Stimulated activated CD8-positive, alpha-beta memory T cell treated with anti-CD3 and anti-CD28 coated beads, Interleukin-7, amount 100 ng/mL, for 1 hour (primary cell): Measurements from ENCODE around the gene FREY1.
A peak's percentile ranks its signal among the peaks of the same experiment; 100 is the strongest.

Experiments used
- DNase-seq, 2 donors: peaks; one replicate each; pipeline ENCODE4 v3.0.0-alpha.2; 2020; ENCODE audit warnings: low read depth in 2 of 2

Gene FREY1

GRCh38 chr11:45928535-45929215 is 21.6 kb upstream of the FREY1 start:
- no peak for DNase-seq

DNA sequence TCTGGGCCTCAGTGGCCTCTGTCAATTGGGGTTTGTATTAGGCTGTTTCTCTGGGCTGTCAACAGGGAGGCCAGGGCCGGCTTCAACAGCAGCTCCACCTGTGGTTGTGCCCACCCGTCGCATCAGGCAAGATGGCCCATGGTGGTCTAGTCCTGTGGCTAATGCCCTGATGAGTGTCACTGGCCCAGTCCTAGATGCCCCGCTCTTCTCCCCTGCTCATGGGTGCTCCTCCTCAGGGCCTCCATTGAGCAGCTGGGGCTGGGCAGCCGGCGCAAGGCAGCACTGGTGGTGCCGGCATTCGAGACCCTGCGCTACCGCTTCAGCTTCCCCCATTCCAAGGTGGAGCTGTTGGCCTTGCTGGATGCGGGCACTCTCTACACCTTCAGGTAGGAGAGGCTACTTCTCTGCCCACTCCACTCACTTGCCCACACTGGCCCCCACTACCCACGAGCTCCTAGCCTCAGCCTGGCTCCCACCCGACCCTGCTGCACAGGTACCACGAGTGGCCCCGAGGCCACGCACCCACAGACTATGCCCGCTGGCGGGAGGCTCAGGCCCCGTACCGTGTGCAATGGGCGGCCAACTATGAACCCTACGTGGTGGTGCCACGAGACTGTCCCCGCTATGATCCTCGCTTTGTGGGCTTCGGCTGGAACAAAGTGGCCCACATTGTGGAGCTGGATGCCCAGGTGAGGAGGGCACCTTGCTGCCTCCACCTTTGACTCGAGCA is 20.8 kb upstream of the FREY1 start:
- no peak for DNase-seq

DNA sequence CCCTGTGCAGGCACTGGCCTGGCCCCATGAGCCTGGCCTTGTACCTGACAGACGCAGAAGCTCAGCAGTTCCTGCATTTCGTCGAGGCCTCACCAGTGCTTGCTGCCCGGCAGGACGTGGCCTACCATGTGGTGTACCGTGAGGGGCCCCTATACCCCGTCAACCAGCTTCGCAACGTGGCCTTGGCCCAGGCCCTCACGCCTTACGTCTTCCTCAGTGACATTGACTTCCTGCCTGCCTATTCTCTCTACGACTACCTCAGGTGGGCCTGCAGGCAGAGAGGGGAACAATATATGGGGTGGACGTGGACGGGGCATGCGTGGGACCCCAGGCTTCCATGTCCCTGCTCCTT is 20.2 kb upstream of the FREY1 start:
- DNase-seq, result no peak

DNA sequence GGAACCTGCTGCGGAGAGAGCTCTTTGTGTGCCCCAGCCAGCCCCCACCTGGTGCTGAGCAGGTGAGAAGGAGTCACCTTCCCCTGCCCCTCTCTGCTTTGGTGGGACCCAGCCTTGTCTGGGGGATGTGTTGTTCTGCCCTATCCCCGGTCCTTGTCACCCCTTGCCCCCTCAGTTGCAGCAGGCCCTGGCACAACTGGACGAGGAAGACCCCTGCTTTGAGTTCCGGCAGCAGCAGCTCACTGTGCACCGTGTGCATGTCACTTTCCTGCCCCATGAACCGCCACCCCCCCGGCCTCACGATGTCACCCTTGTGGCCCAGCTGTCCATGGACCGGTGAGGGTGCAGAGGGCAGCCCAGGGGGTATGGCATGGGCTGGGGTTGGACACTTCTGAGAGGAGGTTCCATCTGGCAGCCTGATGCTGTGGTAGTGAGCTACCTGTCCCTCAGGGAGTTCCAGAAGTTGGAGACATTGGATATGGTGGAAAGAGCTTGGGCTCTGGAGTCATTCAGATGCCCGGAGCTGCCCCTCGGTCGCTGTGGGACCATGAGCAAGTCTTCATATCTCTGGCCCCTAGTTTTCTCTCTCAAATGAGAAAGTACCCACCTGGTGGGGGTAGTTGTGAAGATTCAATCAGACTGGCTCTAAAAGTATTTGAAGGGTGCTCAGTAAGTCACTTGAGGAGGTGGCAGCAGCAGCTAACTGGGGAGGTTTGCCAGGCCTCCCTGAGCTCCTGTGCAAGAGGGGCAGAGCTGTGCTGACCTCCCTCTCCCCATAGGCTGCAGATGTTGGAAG is 19.7 kb upstream of the FREY1 start:
- no peak for DNase-seq

GRCh38 chr11:45926001-45926401 is 18.9 kb upstream of the FREY1 start:
- DNase-seq, result no peak

DNA sequence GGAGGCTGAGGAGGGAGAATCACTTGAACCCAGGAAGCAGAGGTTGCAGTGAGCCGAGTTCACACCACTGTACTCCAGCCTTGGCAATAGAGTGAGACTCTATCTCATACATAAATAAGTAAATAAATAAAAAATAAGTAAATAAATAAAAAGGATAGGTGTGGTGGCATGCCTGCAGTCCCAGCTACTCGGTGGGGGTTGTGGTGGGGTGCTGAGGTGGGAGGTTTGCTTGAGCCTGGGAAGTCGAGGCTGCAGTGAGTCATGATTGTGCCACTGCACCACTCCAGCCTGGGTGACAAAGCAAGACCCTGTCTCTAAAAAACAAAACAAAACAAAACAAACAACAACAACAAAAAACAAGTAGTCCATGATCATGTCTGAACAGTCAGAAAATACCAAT is 18.5 kb upstream of the FREY1 start:
- DNase-seq, result no peak

GRCh38 chr11:45924927-45925326 is 17.9 kb upstream of the FREY1 start:
- no peak for DNase-seq

GRCh38 chr11:45924036-45924915 is 17.2 kb upstream of the FREY1 start:
- DNase-seq, result no peak

DNA sequence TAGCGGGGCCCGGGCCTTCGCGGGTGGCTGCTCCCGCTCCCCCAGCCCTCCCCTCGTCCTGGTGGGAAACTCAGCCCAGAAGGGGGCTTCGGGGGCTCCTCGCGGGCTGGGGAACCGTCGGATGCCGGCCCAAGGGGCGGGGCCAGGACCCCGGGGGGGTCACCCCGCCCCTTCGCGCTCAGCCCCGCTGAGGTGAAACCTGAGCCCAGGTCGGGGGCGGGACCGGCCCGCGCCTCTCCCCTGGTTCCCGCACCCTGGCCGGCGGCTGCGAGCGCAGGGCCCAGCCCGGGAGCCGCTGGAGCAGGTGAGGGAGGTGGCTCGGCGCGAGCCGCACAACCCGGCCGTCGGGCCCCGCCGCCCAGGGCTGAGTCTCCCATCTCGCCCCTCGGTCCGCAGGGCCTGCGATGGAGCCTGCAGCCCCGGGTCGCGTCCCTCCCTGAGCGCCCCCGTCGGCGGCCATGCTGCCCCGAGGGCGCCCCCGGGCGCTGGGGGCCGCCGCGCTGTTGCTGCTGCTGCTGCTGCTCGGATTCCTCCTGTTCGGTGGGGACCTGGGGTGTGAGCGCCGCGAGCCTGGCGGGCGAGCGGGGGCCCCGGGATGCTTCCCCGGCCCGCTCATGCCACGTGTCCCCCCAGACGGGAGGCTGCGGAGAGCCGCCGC is 15.5 kb upstream of the FREY1 start, which contains the start of gene LARGE2:
TSS of gene LARGE2 (plus strand) at position 232 of the 658 bp plus-strand sequence. CDS start at position 459, 227 bp downstream.
- DNase-seq, result no peak

DNA sequence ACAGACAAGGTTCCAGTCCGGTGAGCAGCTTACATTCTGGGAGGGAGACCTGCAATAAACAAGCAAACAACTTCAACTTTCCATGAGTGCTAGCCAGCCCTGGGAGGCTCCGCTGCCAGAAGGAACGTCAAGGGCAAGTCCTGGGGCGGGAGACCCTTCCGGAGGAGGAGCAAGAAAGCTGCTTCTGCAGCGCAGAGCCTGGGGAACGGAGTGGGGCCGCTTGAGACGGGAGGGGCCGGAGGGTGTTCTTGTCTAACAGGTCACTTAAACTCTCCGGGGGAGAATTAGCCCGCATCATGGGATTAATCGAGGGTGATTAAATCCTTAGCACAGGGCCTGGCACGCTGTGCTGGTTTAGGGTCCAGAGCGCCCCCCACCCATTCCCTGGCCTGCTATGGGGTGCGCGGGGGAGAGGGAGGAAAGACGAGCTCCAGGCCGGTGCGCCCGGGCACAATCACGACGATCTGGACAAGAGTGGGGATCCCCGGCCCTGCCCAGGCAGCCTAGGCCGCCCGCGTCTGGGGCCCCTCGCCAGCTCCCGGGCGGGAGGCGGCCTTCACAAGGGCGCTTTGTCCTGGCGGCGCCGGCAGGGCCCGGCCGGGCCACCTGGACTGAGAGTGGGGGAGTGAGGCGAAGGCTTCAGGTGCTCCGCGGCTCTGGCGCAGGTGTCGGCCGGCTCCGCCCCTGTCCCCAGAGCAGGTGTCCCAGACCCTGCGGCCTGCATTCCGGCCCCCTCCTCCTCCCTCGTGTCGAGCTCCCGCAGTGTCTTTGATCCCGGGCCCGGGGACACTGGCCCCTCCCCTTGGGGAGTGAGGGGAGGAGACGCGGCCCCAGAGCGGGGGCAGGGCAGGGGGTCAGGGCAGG is 14.7 kb upstream of the FREY1 start:
- no peak for DNase-seq

DNA sequence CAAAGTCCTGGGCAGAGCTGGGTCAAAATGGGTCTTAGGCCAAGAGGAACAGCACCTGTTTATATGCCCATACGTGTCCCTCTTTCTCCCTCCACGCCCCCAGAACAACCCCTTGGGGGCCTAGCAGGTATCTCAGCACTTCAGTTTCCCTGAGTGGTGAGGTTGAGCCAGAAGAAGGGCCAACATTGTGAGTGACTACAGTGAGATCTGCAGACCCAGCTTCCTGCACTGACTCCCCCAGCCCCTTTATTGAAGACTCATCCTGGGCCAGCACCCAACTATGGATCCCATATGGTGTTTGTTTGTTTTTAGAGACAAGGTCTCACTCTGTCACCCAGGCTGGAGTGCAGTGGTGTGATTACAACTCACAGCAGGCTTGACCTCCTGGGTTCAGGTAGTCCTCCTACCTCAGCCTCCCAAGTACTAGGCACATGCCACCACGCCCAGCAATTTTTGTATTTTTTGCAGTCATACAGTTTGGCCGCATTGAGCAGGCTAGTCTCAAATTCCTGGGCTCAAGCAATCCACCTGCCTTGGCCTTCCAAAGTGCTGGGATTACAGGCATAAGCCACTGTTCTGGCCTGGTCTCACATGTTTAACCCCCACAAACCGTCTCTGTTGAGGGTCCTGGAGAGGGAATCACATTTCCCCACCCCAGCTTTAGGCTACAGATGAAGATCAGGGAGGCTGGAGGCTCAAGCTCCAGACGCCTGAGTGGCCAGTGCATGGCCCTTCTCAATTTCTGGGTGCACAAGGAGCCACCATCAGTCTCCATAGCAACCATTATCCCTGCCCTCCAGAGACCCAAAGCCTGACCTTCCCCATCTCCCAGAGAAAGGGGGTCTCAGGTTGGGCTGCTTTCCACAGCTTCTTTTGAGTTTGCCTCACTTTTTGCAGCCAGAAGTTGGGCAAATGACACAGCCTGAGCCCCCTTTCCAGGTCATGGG is 13.7 kb upstream of the FREY1 start:
- DNase-seq, result no peak

- DNase-seq, result no peak
Measured at GRCh38 chr11:45919806-45920530, 12.9 kb upstream of the FREY1 start.

GRCh38 chr11:45918962-45919675 is 12.0 kb upstream of the FREY1 start:
- no peak for DNase-seq

GRCh38 chr11:45918331-45918941 is 11.4 kb upstream of the FREY1 start:
- DNase-seq, result peak in 1 of 2 donors; percentile 40

DNA sequence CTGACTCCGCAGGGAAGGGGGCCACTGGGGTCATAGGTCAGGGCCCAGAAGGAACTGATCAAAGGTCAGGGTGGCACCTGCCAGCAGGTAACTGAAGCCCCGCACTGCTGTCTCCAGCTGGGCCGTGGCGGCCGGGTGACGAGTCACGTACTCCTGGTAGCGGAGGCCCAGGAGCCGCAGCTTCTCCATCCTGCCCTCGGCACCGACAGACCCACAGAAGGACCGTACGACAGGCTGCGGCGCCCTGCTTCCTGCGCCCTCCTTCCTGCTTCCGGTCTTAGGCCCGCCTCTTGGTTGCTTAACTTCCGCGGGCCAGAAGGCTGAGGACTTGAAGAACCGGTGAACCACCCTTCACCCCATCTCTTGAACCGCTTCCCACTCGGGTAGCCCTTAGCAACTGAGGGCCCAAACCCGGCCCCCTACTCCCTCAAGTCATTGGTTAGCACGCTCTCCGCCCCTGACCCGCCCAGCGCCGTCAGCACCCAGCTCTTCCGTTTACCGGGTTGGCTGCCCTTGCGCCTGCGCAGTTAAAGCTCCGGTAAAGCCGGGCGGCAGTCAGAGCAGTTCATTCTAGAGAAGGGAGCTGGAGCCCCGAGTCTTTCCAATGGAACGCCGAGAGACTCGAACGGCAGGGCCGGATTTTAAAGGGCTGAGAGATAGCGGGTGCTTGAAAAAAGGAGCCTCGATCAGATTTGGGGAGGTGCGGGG is 10.7 kb upstream of the FREY1 start, which contains the start of gene PEX16:
TSS of gene PEX16 (minus strand) at position 255 of the 708 bp plus-strand sequence. CDS start at position 189, 66 bp downstream.
- peak; percentile 80 to 89 for DNase-seq

DNA sequence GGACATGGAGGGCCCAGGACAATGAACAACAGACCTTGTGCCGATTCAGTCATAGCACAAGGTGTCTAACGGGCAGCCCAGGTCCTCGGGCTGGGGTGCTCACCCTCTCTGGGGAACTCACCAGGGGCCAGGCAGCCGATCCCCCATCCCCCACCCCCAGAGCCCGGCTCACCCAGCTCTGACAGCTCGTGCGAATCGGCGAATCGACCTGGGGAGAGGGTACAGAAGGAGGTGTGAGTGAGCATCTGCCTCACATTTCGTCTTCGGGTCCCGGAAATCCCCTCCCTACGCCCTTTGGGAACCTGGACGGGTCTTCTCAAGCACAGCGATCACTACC is 10.2 kb upstream of the FREY1 start:
- no peak for DNase-seq

DNA sequence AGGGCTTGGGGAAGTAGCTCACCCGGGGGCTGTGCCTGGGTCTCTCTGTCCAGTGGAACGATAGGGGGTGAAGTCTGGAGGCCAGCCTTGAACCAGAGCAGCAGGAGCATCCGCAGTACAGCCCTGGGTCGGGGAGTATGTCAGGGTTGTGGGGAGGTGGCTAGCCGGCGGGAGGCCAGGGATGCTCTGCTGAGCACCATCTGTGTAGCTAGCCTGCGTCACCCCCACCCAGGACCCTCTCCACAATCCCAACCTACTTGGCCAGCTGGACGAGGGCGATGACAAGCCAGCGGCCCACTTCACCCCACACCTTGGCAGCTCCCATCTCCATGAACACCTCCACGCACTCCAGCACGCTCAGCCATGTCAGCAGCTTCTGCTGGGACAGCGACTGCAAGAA is 8.4 kb upstream of the FREY1 start:
- no peak for DNase-seq
